HG02610 (cell line): ENCODE data around the gene MOB2.

Experiments
- ATAC-seq: cut with Tn5 transposase; IDR thresholded peaks from one replicate; pipeline ENCODE4 v1.9.1; 2021; ENCODE audit warnings: mild to moderate bottlenecking, moderate library complexity; ENCODE audit not compliant: unreplicated experiment

MOB2 gene

DNA sequence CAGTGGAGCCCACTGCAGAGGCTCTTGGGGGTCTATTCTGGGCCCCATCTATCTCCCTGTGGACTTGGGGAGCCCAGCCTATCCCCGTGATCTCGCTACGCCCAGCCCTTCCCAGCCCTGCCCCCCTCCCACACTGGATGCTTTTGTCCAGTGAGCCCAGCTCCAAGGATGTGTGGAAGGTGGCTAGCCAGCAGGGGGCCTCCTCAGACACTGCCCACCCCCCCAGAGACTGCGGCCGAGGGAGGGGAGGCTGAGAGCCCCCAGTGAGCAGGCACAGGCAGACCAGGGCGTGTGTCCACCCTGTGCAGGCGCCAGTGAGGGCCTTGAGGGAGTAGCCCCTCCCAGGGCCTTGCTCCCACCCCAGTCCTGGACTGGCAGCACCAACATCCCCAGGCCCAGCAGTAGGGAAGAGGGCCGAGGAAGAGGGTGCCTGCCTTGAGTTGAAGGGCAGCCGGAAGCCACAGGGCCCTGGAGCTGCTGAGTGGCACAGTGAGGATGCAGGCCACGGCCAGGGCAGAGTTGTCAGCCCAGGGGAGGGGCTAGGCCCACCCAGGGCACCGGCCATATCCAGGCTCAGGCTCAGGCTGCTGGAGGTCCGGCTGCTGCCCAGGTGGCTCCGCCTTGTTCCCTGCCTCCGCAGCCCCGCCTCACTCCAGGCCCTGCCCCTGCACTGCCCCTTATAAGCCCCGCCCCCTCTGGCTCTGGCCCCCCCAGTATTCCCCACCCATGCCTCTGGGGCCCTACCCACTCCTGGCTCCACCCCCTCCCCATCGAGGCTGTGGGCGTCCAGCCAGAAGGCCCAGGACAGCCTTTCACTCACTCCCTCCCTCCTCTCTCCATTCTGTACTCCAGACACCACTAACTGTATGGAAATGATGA is 28.0 kb downstream of the MOB2 start:
- no peak for ATAC-seq

DNA sequence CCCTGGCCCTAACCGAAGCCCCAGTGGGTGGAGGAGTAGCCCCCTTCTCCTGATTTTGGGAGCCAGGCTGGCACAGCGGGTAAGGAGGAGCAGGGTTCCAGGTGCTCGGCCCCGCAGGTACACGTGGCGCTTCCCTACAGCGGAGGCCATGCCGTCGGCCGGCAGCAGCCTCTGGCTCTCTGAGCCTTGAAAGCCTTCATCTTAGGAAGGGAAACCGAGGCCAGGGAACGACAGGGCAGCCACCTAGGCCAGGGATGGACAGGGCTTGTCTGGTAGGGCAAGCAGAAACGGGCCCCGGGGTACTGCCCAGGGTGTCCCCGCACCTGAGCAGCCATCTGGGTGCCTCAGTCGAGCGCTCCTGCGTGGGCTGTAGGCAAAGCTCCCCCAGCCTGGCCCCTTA is 28.7 kb downstream of the MOB2 start:
- no peak for ATAC-seq

DNA sequence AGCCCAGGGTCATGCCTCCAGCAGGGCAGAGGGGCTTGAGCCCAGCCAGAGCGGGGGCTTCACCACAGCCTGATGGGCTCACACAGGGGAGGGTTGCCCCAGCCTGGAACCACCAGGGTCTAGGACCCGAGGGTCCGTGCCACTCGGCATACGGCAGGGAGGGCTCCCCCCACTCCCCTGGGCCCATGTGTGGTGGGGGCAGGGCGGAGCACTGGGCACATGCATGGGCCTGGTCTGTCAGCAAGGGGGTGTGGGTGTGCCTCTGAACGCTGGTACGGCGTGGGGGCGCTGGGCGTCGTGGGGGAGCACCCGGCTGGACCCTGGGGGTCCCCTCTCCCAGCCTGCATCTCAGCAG is 29.3 kb downstream of the MOB2 start:
- ATAC-seq: no peak

DNA sequence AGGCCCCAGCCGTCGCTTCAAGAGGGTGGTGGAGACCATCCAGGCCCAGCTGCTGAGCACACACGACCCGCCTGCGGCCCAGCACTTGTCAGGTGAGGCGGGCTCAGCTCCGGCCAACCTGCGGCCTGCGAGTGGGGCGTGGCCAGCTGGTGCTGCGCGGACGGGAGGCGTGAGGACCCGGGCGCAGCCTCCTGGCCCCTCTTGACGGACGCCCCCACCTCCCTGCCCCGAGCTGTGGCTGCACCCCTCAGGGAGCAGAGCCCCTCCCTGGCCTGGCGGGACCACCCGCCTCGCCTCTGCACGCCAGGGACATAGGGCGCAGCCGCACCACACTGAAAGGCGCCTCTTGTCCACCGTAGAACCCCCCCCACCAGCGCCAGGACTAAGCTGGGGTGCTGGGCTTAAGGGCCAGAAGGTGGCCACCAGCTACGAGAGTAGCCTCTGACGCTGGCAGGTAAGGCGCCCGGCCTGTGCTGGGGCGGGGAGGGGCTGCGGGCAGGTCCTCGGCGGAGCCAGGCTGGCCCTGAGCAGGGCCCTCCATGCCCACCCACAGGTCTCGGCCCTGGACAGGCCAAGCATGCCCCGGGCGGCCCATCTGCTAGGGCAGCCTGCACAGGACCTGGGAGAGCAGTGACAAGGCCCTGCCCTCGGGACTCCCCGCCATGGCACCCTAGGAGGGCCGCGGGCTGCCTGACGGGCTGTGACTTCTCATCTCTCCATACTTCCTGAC is 29.8 kb downstream of the MOB2 start:
- no peak for ATAC-seq

DNA sequence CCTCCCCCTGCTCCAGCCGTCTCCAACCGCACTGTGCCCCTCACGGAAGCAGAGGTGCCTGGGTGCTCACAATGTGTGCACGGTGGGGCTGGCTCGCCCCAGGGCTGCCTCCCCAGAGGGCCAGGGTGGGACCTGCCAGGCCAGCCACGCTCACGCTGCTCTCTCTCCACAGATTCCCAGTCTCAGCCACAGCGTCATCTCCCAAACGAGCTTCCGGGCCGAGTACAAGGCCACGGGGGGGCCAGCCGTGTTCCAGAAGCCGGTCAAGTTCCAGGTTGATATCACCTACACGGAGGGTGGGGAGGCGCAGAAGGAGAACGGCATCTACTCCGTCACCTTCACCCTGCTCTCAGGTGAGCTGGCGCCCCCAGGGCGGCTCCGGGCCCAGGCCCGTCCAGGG is 30.4 kb downstream of the MOB2 start:
- no peak for ATAC-seq

DNA sequence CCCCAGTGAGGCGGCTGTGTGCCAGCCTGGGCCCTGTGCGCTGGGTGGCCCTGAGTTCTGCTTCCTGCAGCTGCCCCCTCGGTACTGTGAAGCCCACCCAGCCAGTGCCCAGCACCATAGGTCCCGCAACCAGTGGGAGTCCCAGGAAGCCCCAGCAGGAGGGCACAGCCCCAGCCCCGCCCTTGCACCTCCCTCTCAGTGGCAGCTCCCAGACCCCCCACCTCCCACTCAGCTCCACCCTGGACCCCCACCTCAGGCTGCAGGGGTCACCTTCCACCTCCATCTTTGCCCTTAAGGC is 30.9 kb downstream of the MOB2 start:
- no peak for ATAC-seq

DNA sequence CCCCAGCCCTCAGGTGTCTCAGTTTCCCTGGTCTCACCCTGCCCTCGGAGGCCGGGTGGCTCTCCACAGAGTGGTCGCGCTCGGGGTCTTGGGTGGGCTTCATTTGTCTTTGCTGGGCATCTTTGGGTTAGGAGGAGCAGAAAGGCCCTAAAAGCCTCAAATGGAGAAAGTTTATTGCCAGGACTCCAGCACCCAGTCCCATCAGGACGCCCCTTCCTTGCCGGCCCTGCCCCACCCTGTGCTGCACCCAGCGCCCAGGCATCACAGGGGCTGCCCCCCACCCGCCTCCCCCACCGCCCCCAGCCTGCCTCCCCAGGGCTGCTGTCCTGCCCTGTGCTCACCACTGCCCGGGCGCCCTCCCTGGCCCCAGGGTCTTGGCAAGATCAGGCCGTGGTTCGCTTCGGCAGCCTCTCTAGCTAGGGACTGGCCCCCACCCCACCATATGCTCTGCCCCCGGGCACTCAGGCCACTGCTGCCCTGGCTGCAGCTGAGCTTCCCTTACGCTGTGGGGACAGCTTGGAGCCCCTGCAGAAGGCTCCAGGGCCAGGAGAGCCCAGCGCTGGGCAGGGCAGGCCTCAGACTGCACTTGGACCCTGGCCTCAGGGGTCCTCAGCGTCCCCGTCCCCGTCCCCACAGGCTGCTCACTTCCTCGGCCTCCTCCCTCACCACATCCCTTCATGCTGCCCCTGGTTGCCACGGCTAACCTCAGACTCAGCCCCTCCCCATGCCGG is 31.4 kb downstream of the MOB2 start:
- no peak for ATAC-seq

DNA sequence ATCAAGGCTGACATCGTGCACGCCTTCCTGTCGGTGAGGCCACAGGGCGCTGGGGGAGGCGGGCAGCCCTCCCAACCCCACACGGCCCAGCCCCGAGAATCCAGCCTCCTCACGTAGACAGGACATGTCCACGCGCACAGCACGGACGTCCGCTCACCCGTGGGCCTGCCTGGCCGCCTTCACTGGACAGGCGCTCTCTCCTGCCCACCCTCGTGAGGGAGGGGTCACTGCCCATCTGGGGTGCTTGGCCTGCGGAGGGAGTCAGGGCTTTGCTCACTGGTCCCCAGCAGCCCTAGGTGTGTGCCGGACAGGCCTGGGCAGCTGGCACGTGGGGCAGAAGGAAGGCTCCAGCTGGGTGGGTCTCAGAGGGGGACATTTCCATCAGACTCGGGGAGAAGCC is 32.0 kb downstream of the MOB2 start:
- no peak for ATAC-seq

DNA sequence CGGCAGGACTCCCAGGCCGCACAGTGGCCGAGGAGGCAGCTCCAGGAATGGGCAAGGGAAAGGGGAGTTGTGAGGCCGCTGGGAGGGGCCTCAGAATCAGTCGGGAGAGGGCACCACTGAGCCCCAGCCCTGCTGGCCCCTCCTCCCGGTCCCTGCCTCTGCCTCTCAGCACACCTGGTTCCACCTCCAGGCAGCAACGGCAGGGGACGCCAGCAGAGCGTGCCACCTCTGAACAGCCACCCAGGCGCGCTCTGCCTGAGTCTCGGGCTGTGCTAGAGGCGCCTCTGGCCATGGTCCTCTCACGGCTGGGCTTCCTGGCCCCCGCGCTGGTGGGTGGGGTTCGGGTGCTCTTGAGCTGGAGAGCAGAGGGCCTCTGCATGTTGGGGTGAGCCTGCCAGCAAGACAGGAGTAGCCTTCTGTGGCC is 33.0 kb downstream of the MOB2 start:
- no peak for ATAC-seq

DNA sequence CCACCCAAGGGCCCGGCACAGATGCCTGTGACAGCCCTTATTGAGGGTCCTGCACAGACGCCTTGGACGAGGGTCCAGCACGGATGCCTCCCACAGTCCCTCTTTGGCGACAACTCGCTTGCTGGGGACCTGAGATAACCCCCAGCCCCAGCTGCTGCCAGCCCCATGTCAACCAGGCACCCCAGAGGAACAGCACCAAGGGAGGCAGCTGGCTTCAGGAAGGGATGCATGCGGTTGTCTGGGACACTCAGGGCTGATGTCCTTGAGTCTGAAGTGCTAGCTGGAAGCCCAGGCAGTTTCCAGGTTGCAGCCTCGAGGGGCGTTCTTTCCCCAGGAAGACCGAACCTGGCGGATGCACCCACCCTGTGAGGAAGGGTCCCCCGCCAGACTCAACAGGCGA is 33.8 kb downstream of the MOB2 start:
- ATAC-seq: no peak

DNA sequence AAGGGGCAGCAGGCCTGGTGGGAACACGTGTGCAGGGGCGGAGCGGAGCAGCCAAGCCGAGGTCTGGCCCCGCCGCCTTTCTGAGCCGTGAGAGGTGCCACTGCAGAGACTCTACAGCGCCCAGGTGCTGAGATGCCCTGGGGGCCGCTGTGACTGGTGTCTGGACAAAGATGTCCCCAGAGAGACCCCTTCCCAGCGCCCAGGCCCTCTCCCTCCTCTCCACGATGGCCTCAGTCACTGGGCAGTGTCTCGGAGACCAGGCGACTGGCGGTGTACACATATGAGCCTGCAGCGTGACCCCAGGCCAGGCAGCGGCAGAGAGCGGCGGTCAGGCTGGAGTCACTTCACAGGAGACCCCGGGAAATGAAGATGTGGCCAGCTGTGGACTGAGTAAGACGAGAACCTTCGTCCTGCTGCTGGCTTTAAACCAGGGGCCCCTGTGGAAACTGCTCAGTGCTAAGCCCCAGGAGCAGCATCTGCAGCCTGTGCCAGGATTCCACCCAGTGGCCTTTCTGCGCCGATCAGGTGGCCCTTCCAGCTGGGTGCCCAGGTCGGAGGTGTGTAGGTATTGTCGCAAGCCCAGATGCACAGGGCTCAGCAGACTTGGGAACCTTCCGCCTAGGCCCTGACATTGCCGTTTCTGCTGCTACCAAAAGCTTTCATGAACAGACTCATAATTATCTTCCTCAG is 34.7 kb downstream of the MOB2 start:
- no peak for ATAC-seq

DNA sequence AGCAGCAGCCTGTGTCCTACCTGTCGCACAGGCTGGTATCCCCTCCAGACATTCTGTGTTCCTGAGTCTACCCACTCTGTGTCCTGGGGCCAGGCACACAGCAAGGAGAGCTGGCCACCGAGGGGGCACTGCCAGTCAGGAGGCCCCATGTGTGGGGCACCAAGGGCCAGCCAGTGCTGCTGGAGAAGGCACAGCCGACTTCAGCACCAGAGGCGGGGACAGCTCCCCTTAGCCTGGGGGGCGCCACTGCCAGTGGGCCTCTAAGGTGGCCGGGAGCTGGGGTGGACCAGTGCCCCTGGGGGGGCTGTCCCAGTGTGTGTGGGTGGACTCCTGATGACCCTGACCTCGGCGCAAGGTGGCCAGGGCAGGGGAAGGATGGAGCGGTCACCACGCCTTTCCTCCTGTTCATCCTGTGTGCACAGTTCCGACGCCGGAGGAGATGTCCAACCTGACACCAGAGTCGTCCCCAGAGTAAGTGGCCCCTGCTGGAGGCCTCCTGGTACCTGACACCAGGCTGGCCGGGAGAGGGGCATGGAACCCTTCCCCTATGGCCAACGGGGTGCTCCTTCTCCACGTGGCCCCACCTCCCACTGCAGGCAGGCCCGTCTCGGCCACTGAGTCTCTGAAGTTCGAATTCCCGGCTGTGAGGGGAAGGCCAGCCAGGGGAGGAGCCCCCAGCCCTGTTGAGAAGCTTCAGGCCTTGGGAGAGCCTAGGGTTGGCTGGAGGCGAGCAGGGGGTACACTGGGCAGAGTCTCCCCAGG is 35.4 kb downstream of the MOB2 start:
- no peak for ATAC-seq

DNA sequence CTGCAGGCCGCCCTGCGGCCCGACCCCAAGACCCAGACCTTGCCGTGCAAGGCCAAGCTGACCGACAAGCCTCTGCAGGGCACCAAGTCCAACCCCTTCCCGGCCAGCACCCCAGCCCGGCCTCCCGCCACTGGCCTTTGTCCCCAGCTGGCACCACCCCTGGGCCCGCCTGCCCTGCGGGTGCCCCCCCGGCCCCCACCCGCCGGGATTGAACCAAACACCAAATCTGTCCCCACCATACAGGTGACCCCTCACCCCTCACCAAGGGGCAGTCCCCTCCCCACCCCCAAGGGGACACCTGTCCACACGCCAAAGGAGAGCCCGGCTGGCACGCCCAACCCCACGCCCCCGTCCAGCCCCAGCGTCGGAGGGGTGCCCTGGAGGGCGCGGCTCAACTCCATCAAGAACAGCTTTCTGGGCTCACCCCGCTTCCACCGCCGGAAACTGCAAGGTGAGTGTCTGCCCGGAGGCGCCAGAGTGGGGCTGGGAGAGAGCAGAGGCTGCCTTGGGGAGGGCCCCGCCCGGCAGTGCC is 36.2 kb downstream of the MOB2 start:
- ATAC-seq: no peak

DNA sequence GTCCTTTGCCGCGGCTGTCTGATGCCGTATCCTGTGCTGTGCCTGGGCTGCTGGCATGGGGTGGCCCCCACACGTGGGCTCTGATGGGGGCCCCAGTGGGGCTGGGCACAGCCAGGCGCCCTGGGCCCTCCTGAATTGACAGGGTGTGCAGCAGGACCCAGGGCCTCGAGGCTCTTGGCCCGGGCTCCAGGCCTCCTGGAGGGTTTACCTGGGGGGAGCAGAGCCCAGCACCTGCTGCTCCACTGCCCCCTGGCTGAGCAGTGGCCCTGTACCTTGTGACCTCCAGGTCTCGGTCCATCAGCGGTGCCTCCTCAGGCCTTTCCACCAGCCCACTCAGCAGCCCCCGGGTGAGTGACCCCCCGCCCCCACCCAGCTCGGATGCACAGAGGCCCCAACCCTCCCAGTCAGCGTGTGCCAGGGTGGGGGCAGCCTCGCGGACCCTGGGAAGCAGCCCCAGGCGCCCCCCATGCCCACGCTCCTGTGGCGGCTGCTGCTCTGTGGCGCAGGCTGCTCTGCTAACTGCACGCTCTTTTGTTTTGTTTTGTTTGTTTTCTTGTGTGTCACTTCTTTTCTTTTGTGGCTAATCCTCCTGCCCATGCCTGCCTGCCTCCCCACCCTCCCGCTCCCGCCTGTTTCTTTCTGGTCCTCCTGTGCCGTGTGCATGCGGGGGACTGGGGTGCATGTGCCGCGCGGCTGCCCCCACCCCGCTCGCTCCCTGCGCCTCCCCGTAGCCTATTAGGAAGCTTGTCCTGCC is 36.9 kb downstream of the MOB2 start:
- ATAC-seq: no peak

DNA sequence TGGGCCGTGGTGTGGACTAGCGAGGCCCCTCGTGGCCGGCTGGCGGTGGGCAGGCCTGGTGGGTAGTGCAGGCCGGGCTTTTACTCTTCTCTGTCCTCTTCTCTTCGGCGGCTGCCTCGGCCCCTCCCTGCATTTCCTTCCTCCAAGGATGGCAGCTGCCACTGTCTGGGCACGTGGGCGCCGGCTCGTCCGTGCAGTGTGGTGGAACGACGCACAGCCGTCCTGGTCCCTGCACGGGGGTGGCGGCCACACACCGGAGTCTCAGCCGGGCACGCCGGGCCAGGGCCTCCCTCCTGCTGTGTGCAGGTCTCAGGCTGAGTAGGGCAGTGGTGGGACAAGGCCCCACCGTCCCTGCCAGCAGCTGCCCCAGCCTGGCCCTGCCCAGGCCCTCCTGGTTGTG is 37.7 kb downstream of the MOB2 start:
- no peak for ATAC-seq

DNA sequence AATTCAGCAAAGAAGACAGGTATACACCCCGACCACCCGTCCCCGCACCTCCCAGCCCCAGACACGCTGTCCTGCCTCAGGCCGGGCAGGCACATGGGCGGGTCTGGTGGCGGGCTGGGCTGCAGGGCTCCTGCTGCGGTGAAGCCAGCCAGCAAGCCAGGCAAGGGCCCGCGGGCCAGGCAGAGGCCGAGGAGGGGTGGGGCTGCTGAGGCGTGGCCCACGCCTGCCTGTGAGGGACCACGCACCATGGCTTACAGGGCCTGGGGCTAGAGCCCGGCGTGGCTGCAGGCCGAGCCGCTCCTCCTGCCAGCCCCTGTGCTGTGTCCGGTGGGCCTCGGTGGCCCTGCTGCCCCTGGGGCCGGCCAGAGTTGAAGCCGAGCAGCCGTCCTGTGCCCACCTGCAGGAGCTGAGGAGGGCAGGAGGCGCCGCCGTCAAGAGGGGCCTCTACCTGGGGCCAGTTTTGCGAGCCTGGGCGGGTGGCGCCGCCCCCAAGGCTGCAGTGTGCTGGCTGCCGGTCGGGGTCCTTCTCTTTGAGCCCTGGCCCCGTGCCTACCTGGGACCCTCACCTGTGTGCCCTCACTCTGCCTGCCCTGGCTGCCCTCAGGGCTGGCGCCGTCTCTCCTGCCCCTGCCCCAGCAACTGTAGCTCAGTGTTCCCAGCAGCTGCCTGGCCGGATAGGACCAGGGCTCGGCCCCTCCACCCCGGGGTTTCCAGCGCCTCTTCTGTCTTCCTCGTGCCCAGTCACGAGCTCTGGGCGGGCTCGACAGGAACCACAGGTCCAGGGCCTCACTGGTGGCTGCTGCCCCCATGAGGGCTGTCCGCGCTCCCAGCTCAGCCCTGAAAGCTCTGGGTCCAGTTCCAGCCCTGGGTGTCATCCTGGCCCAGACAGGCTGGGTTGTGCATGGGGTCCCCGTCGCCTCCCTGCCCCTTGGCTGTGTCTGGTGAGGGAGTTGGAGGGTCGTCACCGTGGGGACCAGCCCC is 38.4 kb downstream of the MOB2 start:
- no peak for ATAC-seq

DNA sequence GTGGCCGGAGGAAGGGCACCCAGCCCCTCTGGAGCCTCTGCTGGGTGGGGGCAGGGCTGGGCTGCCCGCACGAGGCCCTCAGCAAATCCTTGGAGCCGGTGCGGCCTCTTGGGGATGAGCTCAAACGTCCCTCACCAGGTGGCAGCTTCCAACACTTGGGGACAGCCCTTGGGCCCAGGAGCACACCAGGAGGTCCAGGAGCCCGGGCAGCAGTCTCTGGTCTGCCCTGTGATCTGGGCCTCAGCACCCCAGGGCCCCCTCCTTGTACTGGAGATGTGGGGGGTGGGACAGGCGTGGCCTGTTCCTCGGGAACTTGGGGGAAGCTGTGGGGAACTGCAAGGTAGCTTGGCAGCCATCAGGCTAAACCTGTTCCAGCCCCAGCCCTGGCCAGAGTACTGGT is 40.0 kb downstream of the MOB2 start:
- no peak for ATAC-seq

DNA sequence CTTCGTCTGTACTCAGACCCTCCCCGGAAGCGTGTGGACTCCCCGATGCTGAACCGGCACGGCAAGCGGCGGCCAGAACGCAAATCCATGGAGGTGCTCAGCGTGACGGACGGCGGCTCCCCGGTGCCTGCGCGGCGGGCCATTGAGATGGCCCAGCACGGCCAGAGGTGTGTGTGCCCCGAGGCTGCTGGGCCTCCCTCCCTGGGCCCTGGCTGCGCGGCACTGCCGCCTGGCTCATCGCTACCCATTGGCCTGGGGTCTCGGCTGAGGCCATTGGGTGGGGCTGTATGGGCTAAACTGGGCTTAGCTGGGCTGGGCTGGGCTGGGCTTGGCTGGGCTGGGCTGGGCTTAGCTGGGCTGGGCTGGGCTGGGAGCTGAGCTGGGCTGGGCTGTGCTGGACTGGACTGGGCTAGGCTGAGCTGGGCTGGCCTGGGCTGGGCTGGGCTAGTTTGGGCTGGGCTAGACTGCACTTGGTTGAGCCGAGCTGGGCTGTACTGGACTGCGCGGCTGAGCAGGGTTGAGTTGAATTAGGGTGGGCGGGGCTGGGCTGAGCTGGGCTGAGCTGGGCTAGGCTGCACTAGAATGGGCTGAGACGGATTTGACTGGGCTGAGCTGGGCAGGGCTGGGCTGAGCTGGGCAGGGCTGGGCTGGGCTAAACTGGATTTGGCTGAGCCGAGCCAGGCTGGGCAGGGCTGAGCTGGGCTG is 40.7 kb downstream of the MOB2 start:
- ATAC-seq: no peak
